ENCODE data around the gene IFT20. TPM values are rescaled to one million over a fixed set of nuclear protein-coding genes. Genes with fewer than 3 reads are reported as not detected.

IFT20 gene
- total RNA-seq, 1 experiment from 2014 or later, result 21.0 TPM

GRCh38 chr17:28357901-28358197 is 22.6 kb upstream of the IFT20 start:
- H3K79me2 ChIP-seq (ENCODE audit: insufficient read depth, low read length), result no peaks in the 10 kb centered on the region

More at GRCh38 chr17:28357901-28358197, 22.6 kb upstream of the IFT20 start:
- Histone ChIP-seq H2BK120ac (ENCODE audit: low read depth, low read length, poor library complexity, severe bottlenecking) (no peak overlapping the region), H3K9me3 (ENCODE audit: control insufficient read depth, low read depth, low read length) (no peaks in the 10 kb centered on the region), H2BK5ac (ENCODE audit: insufficient read length, low read length) (no peak overlapping the region), H2BK20ac (ENCODE audit: low read depth, low read length, poor library complexity, severe bottlenecking) (no peak overlapping the region), H4K91ac (ENCODE audit: insufficient read length, low read depth, low read length) (no peak overlapping the region), H3K9ac (ENCODE audit: extremely low read depth, insufficient read length, low read length) (peak overlapping the region; percentile 53), H3K79me1 (ENCODE audit: insufficient read depth, low read depth, low read length, poor library complexity, severe bottlenecking) (peaks cover 5% of the 10 kb centered on the region), H3T11ph (ENCODE audit: low read length) (no peak overlapping the region), H3K56ac (ENCODE audit: insufficient read length, low read depth, low read length) (no peak overlapping the region), H2BK12ac (ENCODE audit: insufficient read length, low read depth, low read length) (no peak overlapping the region), H3K27ac (ENCODE audit: insufficient read length, low read depth, low read length) (no peak overlapping the region), H2AFZ (ENCODE audit: low read length) (no peak overlapping the region), H3K4ac (ENCODE audit: low read depth, low read length) (no peak overlapping the region), H2AK5ac (ENCODE audit: insufficient read length, low read length) (no peak overlapping the region), H3K27me3 (ENCODE audit: insufficient read depth, low read length) (no peaks in the 10 kb centered on the region), H4K8ac (replicated peaks; ENCODE audit: insufficient read length, low read depth, low read length) (no peak overlapping the region), H3K4me1 (ENCODE audit: insufficient read depth, low read length) (no peaks in the 10 kb centered on the region), H3K4me2 (ENCODE audit: insufficient read depth, insufficient read length, low read length) (peak overlapping the region; percentile 77), H3K18ac (ENCODE audit: insufficient read length, low read depth, low read length) (no peak overlapping the region), H4K20me1 (ENCODE audit: control insufficient read depth, insufficient read depth, insufficient read length) (no peaks in the 10 kb centered on the region), H3K23ac (ENCODE audit: insufficient read length, low read depth, low read length) (no peak overlapping the region), H2BK15ac (ENCODE audit: low read depth, low read length) (no peak overlapping the region), H3K14ac (ENCODE audit: insufficient read depth, low read length) (0 out of 2 replicates have a peak overlapping the region, but pooled peaks have one; percentile 37), H3K23me2 (ENCODE audit: insufficient read length, low read depth, low read length, poor library complexity, severe bottlenecking) (peaks cover 6% of the 10 kb centered on the region), H4K5ac (ENCODE audit: insufficient read length, low read depth, low read length) (no peak overlapping the region)
- no peak for DNase-seq
- Mint-ChIP-seq H3K27me3 (ENCODE audit: low read depth) (no peaks in the 10 kb centered on the region), H3K27ac (peak overlapping the region; percentile 92 to 99 (median 96)), H3K9me3 (no peaks in the 10 kb centered on the region; a peak in 1 of 5 replicates), H3K4me3 (peak overlapping the region; percentile 90), H3K36me3 (ENCODE audit: insufficient read depth in 1 of 3, low read depth in 3 of 3) (peaks cover 30 to 55% (median 48%) of the 10 kb centered on the region in 3 experiments; a peak in 6 of 7 replicates), H3K4me1 (peaks cover 14 to 15% of the 10 kb centered on the region in 2 experiments)
- TF ChIP-seq CTCF (conservative IDR thresholded peaks at IDR 0.05), result no peak
- no CpG with 5 or more reads among the region's 4 CpGs for WGBS (ENCODE audit: extremely low coverage, insufficient read length, low lambda C conversion rate)
